K562 (cell line): Measurements from ENCODE around the gene MLLT1. TPM values are rescaled to one million over a fixed set of nuclear protein-coding genes. Genes with fewer than 3 reads are reported as not detected.

Experiments used
- ATAC-seq: fragments of 200-7000 bp; cut with Tn5 transposase; 3 replicates; pipeline ENCODE4 v1.9.1; 2020; ENCODE audit warnings: moderate library complexity
- Bru-seq: library from RNA; stranded (reverse); fragments of 400-500 nt; gene quantifications from one replicate; lab custom pipeline; 2021; lab: Mats Ljungman, UMichigan
- BruChase-seq, 2 experiments: library from RNA; stranded (reverse); fragments of 400-500 nt; gene quantifications; one replicate each; lab custom pipeline; 2021; lab: Mats Ljungman, UMichigan
- BruUV-seq: library from RNA; stranded (reverse); fragments of 400-500 nt; replicated peaks from 2 replicates; lab custom pipeline; 2021; lab: Mats Ljungman, UMichigan
- CTCF ChIA-PET: fragments of 300-600 bp; formaldehyde crosslinking; extraction: SDS; loops from one replicate; lab custom pipeline; 2021; ENCODE audit warnings: low intra/inter-chr PET ratio; lab: Yijun Ruan, JAX
- POLR2A ChIA-PET: fragments of 300-600, 350-650 bp; sonication (Branson Sonifier 250); formaldehyde crosslinking; extraction: SDS; loops from one replicate; lab custom pipeline; 2021; ENCODE audit warnings: antibody characterized with exemption, inconsistent platforms; lab: Yijun Ruan, JAX
- DNase-seq, 4 experiments: peaks; one replicate each; pipeline versions ENCODE4 v3.0.0 to v3.0.0-alpha.2; 2011 to 2018; ENCODE audit warnings: low spot score in 3 of 4, mixed read lengths in 3 of 4; ENCODE audit errors: extremely low read depth in 1 of 4
- FAIRE-seq: peaks from 2 replicates; lab custom pipeline; 2011; peaks lifted over from hg19 to GRCh38; lab: Jason Lieb, UNC
- H2AFZ ChIP-seq: 2 replicates; pipeline ENCODE4 v1.6.0; 2011; ENCODE audit warnings: low read depth, low read length, control low read depth, inconsistent platforms
- H3K27ac ChIP-seq: fragments of 200-600 bp; 3 replicates; pipeline ENCODE4 v1.8.0; 2011; ENCODE audit warnings: low read depth, mild to moderate bottlenecking, control low read depth, inconsistent platforms, low read length, moderate library complexity, mixed read lengths; ENCODE audit errors: extremely low read depth
- H3K27me3 ChIP-seq, 2 experiments: fragments of 300-600 bp in 1 of 2; 2 replicates in 1 of 2; 3 replicates in 1 of 2; pipeline versions ENCODE4 v1.6.0 to v1.8.0; 2011; ENCODE audit warnings: inconsistent platforms in 2 of 2, low read length in 2 of 2, mild to moderate bottlenecking in 1 of 2, mixed read lengths in 1 of 2, moderate library complexity in 1 of 2; ENCODE audit not compliant: control insufficient read depth in 2 of 2, insufficient read depth in 2 of 2
- H3K36me3 ChIP-seq: fragments of 300-600 bp; 3 replicates; pipeline ENCODE4 v1.8.0; 2011; ENCODE audit warnings: mild to moderate bottlenecking, low read length, inconsistent platforms; ENCODE audit not compliant: control insufficient read depth, insufficient read depth
- H3K4me1 ChIP-seq, 2 experiments: fragments of 200-600 bp in 1 of 2; replicated peaks in 1 of 2; 2 replicates in 1 of 2; 3 replicates in 1 of 2; pipeline versions ENCODE4 v1.5.1 to v1.8.0; 2011; ENCODE audit warnings: inconsistent platforms in 2 of 2, low read length in 2 of 2, mild to moderate bottlenecking in 1 of 2, mixed read lengths in 1 of 2, moderate library complexity in 1 of 2; ENCODE audit not compliant: control insufficient read depth in 2 of 2, insufficient read depth in 2 of 2
- H3K4me2 ChIP-seq: 2 replicates; pipeline ENCODE4 v1.6.1; 2011; ENCODE audit warnings: low read length, control low read depth, inconsistent platforms, mixed read lengths; ENCODE audit not compliant: insufficient read depth
- H3K4me3 ChIP-seq: fragments of 200-600 bp; sonication (generic), shearing (Covaris generic); 2 replicates; pipeline ENCODE4 v1.5.1; 2016; ENCODE audit warnings: control low read depth, inconsistent platforms
- H3K79me2 ChIP-seq: fragments of 200-600 bp; 3 replicates; pipeline ENCODE4 v1.8.0; 2011; ENCODE audit warnings: low read length, inconsistent platforms; ENCODE audit not compliant: control insufficient read depth, insufficient read depth
- H3K9ac ChIP-seq, 2 experiments: 2 replicates each; pipeline versions ENCODE4 v1.6.0 to v1.6.1; 2011; ENCODE audit warnings: low read depth in 2 of 2, low read length in 2 of 2, control low read depth in 1 of 2, inconsistent platforms in 1 of 2, mild to moderate bottlenecking in 1 of 2, mixed read lengths in 1 of 2; ENCODE audit not compliant: insufficient read depth in 1 of 2
- H3K9me1 ChIP-seq: one replicate; pipeline ENCODE4 v1.6.0; 2011; ENCODE audit warnings: inconsistent platforms, mild to moderate bottlenecking, low read length, moderate library complexity; ENCODE audit not compliant: control insufficient read depth, insufficient read depth
- H3K9me3 ChIP-seq: replicated peaks from 2 replicates; pipeline ENCODE4 v1.5.1; 2011; ENCODE audit warnings: low read depth, low read length, inconsistent platforms; ENCODE audit not compliant: control insufficient read depth, insufficient read depth
- H4K20me1 ChIP-seq: replicated peaks from 2 replicates; pipeline ENCODE4 v1.6.1; 2011; ENCODE audit warnings: low read length, inconsistent platforms, mixed read lengths; ENCODE audit not compliant: control insufficient read depth, insufficient read depth
- CREM ChIP-seq: IDR thresholded peaks from 2 replicates; pipeline ENCODE4 v1.6.1; 2014; ENCODE audit warnings: antibody characterized with exemption, low read depth
- FOXK2 ChIP-seq, 2 experiments: fragments of 450-650 bp; IDR thresholded peaks in 1 of 2; conservative IDR thresholded peaks in 1 of 2; 2 replicates each; pipeline ENCODE4 v1.6.1; 2016; ENCODE audit warnings: low read depth in 2 of 2, mild to moderate bottlenecking in 1 of 2
- IRF2 ChIP-seq: sonication (generic); formaldehyde crosslinking; IDR thresholded peaks from 2 replicates; pipeline ENCODE4 v1.8.1; 2022; ENCODE audit warnings: mild to moderate bottlenecking, missing genetic modification reagents
- RCOR1 ChIP-seq, 2 experiments: IDR thresholded peaks; 2 replicates each; pipeline ENCODE4 v1.6.1; 2012; ENCODE audit warnings: low read depth in 2 of 2, low read length in 2 of 2, borderline replicate concordance in 1 of 2, improper control_type of control experiment in 1 of 2
- RNF2 ChIP-seq: sonication (generic); IDR thresholded peaks from 2 replicates; pipeline ENCODE4 v1.6.1; 2016
- TAF9B ChIP-seq: fragments of 450-650 bp; IDR thresholded peaks from 2 replicates; pipeline ENCODE4 v1.6.1; 2018; ENCODE audit warnings: mild to moderate bottlenecking; ENCODE audit not compliant: partially characterized antibody
- WGBS: fragments of 100-300 bp; shearing (Covaris generic); methylation state at CpG from one replicate; pipeline ENCODE4 v1.1.6; 2016; ENCODE audit warnings: low coverage, mixed read lengths; ENCODE audit not compliant: insufficient coverage; ENCODE audit errors: missing lambda C conversion rate; 5-methylcytosine and 5-hydroxymethylcytosine counted together
- in situ Hi-C: fragments of 300-500 bp; cut with MboI; formaldehyde crosslinking; loops from 4 replicates; pipeline ENCODE4 v1.15.0; 2018; ENCODE audit warnings: inconsistent platforms, mixed read lengths
- intact Hi-C: fragments of 100-400 bp; cut with micrococcal nuclease; formaldehyde crosslinking; loops from 2 replicates; pipeline ENCODE4 v1.14.2; 2022
- long read RNA-seq, 3 experiments: library from polyadenylated mRNA in 2 of 3; library from RNA in 1 of 3; unstranded in 2 of 3; stranded (forward) in 1 of 3; transcript quantifications; one replicate each; pipeline ENCODE4 v2.0.0, GENCODE V29; 2019 to 2022
- polyA minus RNA-seq, 3 experiments: library from RNA; depleted of rRNA, polyadenylated mRNA; stranded (reverse); fragments of >200 nt; gene quantifications; 2 replicates each; pipeline ENCODE4 v1.2.3, GENCODE V29; 2011
- polyA plus RNA-seq, 8 experiments: library from polyadenylated mRNA; depleted of rRNA in 4 of 8; stranded (reverse) in 5 of 8; unstranded in 3 of 8; fragments of >200 nt; fragmentation: Nextera tagmentation in 2 of 8; fragmentation: Illumina TruSeq in 1 of 8; extraction: Ambion mirVana in 2 of 8; extraction: Trizol in 1 of 8; gene quantifications; 2 replicates each; pipeline versions ENCODE4 v1.2.1 to v1.2.3, GENCODE V29; 2011 to 2014; ENCODE audit warnings: inconsistent platforms in 1 of 8, missing spikeins in 1 of 8
- total RNA-seq, 7 experiments: library from RNA; depleted of rRNA in 6 of 7; stranded (reverse); fragments of >200 nt in 6 of 7; fragmentation: Illumina TruSeq in 2 of 7; extraction: Trizol in 2 of 7; gene quantifications; 2 replicates each; pipeline versions ENCODE4 v1.2.1 to v1.2.3, GENCODE V29; 2011 to 2021; ENCODE audit warnings: low replicate concordance in 1 of 7

MLLT1 gene
- total RNA-seq (2011; cell fraction: chromatin; rRNA removed; ENCODE audit: low replicate concordance): 19.8 and 49.9 TPM in 2 replicates
- 31.4 and 31.6 TPM in 2 replicates for total RNA-seq (2011; cell fraction: nucleolus; rRNA removed)
- total RNA-seq (2011; cell fraction: nucleoplasm; rRNA removed): 16.6 and 20.8 TPM in 2 replicates
- 15.4 and 20.0 TPM in 2 replicates for total RNA-seq (2014; rRNA removed)
- total RNA-seq (2014; rRNA removed; fragmentation: Illumina TruSeq; extraction: Trizol): 4.2 and 5.0 TPM in 2 replicates
- 16.1 and 16.7 TPM in 2 replicates for total RNA-seq (2015; rRNA removed; fragmentation: Illumina TruSeq; extraction: Trizol)
- total RNA-seq (2021): 63.5 and 67.6 TPM in 2 replicates
- polyA plus RNA-seq (2011; rRNA removed): 9.4 and 16.8 TPM in 2 replicates
- 12.6 and 29.0 TPM in 2 replicates for polyA plus RNA-seq (2011; cell fraction: cytosol; rRNA removed)
- 37.6 and 84.7 TPM in 2 replicates for polyA plus RNA-seq (2011; cell fraction: nucleus; rRNA removed)
- polyA plus RNA-seq (2012): 36.7 and 56.3 TPM in 2 replicates
- polyA plus RNA-seq (2014; fragmentation: Illumina TruSeq; extraction: Trizol): 20.0 and 33.6 TPM in 2 replicates
- polyA plus RNA-seq (2014; fragmentation: Nextera tagmentation; extraction: Ambion mirVana): under 1 TPM; 0.23 to 0.35 TPM
- polyA plus RNA-seq (2014; rRNA removed): 25.1 and 31.8 TPM in 2 replicates
- 4.5 and 7.6 TPM in 2 replicates for polyA minus RNA-seq (2011; rRNA and poly(A)+ RNA removed)
- polyA minus RNA-seq (2011; cell fraction: cytosol; rRNA and poly(A)+ RNA removed): 38.5 and 38.8 TPM in 2 replicates
- polyA minus RNA-seq (2011; cell fraction: nucleus; rRNA and poly(A)+ RNA removed): 9.6 and 11.2 TPM in 2 replicates
- percentile 70 among the genes with signal in this experiment for Bru-seq, nascent RNA
- BruChase-seq, experiment 1, labeled RNA remaining after a 2-hour chase: percentile 67 among the genes with signal in this experiment
- BruChase-seq, experiment 2, labeled RNA remaining after a 6-hour chase: percentile 70 among the genes with signal in this experiment
- long read RNA-seq, experiment 1, partial matches to known transcripts: 24 of 185 reads
- long read RNA-seq, experiment 1, other reads (novel, unspliced or antisense): 161 of 185 reads
- long read RNA-seq, experiment 2, full-length matches to known transcripts: 9 of 54 reads
- long read RNA-seq, experiment 2, partial matches to known transcripts: 16 of 54 reads
- long read RNA-seq, experiment 2, other reads (novel, unspliced or antisense): 29 of 54 reads
- long read RNA-seq, experiment 3, partial matches to known transcripts: 1 of 2 reads
- long read RNA-seq, experiment 3, other reads (novel, unspliced or antisense): 1 of 2 reads

DNA sequence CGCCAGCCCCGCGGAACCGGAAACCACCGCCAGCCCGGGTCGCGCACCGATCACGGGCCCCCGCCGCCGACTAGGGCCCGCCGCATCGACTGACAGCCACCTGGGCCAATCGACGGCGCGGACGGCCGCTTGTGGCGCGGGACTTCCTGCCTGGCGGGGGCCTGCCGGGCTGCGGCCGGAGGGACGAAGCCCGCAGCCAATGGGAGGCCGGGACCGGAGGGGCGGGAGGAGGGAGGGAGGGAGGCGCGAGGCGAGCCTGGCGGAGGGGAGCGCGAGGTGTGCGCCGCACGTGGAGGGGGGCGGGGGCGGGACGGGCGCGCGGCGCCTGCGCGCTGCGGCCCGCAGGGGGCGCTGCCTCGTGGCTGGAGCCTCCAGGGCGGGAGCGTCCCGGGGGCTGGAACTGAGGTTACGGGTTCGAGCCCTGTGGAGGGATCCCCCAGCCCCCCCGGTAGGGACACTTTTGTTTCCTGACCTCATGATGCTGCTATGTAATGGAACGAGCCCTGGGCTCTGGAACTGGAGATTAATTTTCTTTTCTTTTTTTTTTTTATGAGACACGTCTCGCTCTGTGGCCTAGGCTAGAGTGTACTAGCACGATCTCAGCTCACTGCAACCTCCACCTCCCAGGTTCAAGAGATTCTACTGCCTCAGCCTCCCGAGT lies at the start of gene MLLT1:
TSS of gene MLLT1 (minus strand) at position 45 of the 661 bp plus-strand sequence. CDS start 191 bp downstream, outside the sequence.
- Histone ChIP-seq H4K20me1 (peaks cover 14% of the 10 kb centered on the region; the same call in 1 of the 2 replicates), H3K27ac (peak within 1 kb of the TSS; percentile 79), H3K36me3 (peaks cover 23% of the 10 kb centered on the region; the same call in 2 of the 3 replicates), H3K9me3 (no peaks in the 10 kb centered on the region), H2AFZ (peak within 1 kb of the TSS; percentile 81), H3K9me1 (no peaks in the 10 kb centered on the region), H3K4me1 (peaks cover 35 to 38% of the 10 kb centered on the region in 2 experiments), H3K9ac (peak within 1 kb of the TSS; percentile 90 to 99), H3K4me3 (peak within 1 kb of the TSS; percentile 98), H3K27me3 (no peaks in the 10 kb centered on the region), H3K4me2 (peak within 1 kb of the TSS; percentile 86), H3K79me2 (peaks cover 44% of the 10 kb centered on the region)
- in situ Hi-C loops (no loop called here), intact Hi-C loops (loop anchor here (5.0 kb wide), 1 partner anchor 63 kb away; no protein-coding TSS in a partner anchor)
- ChIA-PET POLR2A (no interaction called here), CTCF (interaction anchor here (0.5 to 0.6 kb wide), 2 partner anchors 81 to 600 kb away, joined by 4 read pairs; partner anchors contain the start of gene CLPP)
- FAIRE-seq: peak; percentile 90
- BruUV-seq: no TSS peak
- 8% methylated on average over 25 of the region's 66 CpGs for WGBS
- DNase-seq: peak; percentile 98 to 100 (median 100)
- ATAC-seq: peak; percentile 97
- TF ChIP-seq RNF2: peak; percentile 32; the same call in 1 of the 2 replicates
- peak; percentile 18 to 75; a peak in 2 of 4 replicates for TF ChIP-seq RCOR1 (IDR thresholded peaks at IDR 0.05; ENCODE audit: borderline replicate concordance in 1 of 2, low read depth in 2 of 2, low read length in 2 of 2)
- peak; percentile 88 for TF ChIP-seq CREM
- no peak for TF ChIP-seq IRF2 (CRISPR knock-in tag)
- no peak for TF ChIP-seq TAF9B
- TF ChIP-seq FOXK2 (conservative IDR thresholded peaks at IDR 0.05 in 1 of 2, IDR thresholded peaks at IDR 0.05 in 1 of 2; ENCODE audit: low read depth in 2 of 2): no peak
